Measurements from ENCODE around the gene RAD51D.

The RAD51D gene

DNA sequence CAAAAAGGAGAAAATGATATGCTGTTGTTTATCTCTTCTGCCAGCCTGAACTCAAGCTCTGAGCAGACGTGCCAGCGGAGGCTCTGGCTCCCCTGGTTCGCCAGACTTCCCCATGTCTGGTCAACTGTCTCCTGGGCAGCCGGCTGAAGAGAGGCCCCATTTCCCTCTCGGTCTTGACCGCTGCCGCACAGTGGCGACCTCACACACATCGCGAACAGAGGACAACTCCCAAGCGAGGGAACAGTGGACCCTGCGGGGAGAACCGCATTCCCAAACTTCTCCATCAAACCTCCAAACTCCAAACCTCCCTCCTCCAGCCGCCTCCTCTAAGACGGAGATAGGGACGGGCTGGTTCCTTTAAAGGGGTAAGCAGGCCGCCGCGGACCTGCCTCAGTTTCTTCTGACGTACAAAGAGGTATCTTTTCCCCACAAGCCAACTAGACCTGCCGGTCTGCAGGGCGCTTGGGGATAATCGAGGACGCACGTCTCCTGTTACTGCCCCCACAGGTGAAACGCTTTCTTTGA lies 31.2 kb downstream of the RAD51D start:
- Histone ChIP-seq H3K27me3 (ENCODE audit: insufficient read depth, low read length, poor library complexity) (no peaks in the 10 kb centered on the region), H3K4me3 (ENCODE audit: low read depth in 1 of 2, low read length in 2 of 2) (peak overlapping the region; percentile 71 to 86; a peak in 3 of 4 replicates), H3K4me2 (ENCODE audit: insufficient read depth, low read length) (peak overlapping the region; percentile 87), H4K20me1 (ENCODE audit: insufficient read depth, low read length) (no peaks in the 10 kb centered on the region), H3K9ac (ENCODE audit: low read depth, low read length) (peak overlapping the region; percentile 93), H3K27ac (ENCODE audit: low read length) (peak overlapping the region; percentile 73), H3K79me2 (ENCODE audit: insufficient read depth, low read length) (peaks cover 30% of the 10 kb centered on the region), H3K9me3 (ENCODE audit: insufficient read depth, low read length, severe bottlenecking) (no peaks in the 10 kb centered on the region), H3K36me3 (ENCODE audit: insufficient read depth, low read length) (no peaks in the 10 kb centered on the region), H3K4me1 (ENCODE audit: insufficient read depth, low read length) (peaks cover 34% of the 10 kb centered on the region), H2AFZ (ENCODE audit: low read depth, low read length) (peak overlapping the region; percentile 91)
- TF ChIP-seq EZH2 (IDR thresholded peaks at IDR 0.05; ENCODE audit: borderline replicate concordance, low read depth, low read length, severe bottlenecking): no peak
- TF ChIP-seq, protein P1, sequence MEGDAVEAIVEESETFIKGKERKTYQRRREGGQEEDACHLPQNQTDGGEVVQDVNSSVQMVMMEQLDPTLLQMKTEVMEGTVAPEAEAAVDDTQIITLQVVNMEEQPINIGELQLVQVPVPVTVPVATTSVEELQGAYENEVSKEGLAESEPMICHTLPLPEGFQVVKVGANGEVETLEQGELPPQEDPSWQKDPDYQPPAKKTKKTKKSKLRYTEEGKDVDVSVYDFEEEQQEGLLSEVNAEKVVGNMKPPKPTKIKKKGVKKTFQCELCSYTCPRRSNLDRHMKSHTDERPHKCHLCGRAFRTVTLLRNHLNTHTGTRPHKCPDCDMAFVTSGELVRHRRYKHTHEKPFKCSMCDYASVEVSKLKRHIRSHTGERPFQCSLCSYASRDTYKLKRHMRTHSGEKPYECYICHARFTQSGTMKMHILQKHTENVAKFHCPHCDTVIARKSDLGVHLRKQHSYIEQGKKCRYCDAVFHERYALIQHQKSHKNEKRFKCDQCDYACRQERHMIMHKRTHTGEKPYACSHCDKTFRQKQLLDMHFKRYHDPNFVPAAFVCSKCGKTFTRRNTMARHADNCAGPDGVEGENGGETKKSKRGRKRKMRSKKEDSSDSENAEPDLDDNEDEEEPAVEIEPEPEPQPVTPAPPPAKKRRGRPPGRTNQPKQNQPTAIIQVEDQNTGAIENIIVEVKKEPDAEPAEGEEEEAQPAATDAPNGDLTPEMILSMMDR (IDR thresholded peaks at IDR 0.05; ENCODE audit: borderline replicate concordance, extremely low read depth, low read length, poor library complexity, severe bottlenecking): no peak
- DNase-seq (no peak), ATAC-seq (ENCODE audit: insufficient read depth, low read depth) (no peak)

DNA sequence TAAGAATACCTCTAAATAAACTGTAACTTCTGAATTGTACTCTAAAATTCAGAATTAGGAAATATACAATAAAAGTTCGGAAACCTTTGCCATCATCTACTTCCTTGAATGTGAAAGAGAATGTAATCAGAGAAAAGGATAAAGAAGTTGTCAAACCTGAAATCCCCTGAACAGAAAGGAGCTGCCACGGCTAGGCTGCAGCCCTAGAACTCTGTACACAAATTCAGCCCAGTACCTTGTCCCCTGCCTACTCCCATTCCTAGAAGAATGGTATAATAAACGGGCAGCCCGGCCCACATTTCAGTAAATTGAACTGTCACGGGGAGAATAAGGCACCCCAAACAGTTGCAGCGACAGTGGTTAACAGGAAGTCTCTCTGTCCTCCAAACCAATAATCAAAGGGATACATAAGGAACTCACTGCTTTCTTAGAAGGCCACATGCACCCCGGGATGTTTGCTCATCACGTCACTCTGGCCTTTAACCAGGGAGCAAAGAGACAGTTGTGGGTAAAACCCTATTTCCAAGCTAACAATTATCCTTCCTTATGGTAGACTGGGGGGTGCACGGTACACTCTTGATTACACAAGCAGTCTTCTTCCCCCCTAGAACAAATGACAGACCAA lies 31.8 kb downstream of the RAD51D start:
- Histone ChIP-seq H3K9ac (ENCODE audit: low read depth, low read length) (peak overlapping the region; percentile 93), H3K36me3 (ENCODE audit: insufficient read depth, low read length) (no peaks in the 10 kb centered on the region), H4K20me1 (ENCODE audit: insufficient read depth, low read length) (no peaks in the 10 kb centered on the region), H3K79me2 (ENCODE audit: insufficient read depth, low read length) (peaks cover 30% of the 10 kb centered on the region), H3K4me2 (ENCODE audit: insufficient read depth, low read length) (peak overlapping the region; percentile 87), H3K27ac (ENCODE audit: low read length) (peak overlapping the region; percentile 73), H3K4me1 (ENCODE audit: insufficient read depth, low read length) (peaks cover 34% of the 10 kb centered on the region), H3K27me3 (ENCODE audit: insufficient read depth, low read length, poor library complexity) (no peaks in the 10 kb centered on the region), H3K4me3 (ENCODE audit: low read depth in 1 of 2, low read length in 2 of 2) (peak overlapping the region in 1 of 2 experiments; percentile 86; a peak in 2 of 4 replicates), H2AFZ (ENCODE audit: low read depth, low read length) (peak overlapping the region; percentile 91; the same call in 1 of the 2 replicates), H3K9me3 (ENCODE audit: insufficient read depth, low read length, severe bottlenecking) (no peaks in the 10 kb centered on the region)
- no peak for ATAC-seq (ENCODE audit: insufficient read depth, low read depth)
- TF ChIP-seq EZH2 (IDR thresholded peaks at IDR 0.05; ENCODE audit: borderline replicate concordance, low read depth, low read length, severe bottlenecking): no peak
- TF ChIP-seq, protein P1 (IDR thresholded peaks at IDR 0.05; ENCODE audit: borderline replicate concordance, extremely low read depth, low read length, poor library complexity, severe bottlenecking): no peak
- DNase-seq: no peak

DNA sequence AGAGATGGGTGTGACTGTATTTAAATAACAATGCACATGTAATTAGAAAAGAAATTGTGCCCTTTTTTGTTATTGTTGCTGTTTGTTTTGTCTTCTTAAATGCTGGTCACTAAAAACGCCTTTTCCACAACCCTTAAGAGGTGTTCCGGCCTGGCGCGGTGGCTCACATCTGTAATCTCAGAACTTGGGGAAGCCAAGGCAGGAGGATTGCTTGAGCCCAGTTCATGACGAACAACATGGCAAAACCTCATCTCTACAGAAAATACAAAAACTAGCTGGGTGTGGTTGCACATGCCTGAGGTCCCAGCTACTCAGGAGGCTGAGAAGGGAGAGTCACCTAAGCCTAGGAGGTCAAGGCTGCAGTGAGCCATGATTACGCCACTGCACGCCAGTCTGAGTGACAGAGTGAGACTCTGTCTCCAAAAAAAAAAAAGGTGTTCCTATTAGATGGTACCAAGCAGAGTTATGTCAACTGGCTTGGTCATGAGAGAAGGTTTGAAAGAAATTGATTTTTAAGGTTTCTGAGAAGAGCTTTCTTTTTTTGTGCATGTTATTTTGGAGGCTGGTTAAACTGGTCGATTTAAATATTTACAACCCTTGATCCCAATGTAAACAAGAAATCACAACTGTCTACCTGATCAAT lies 32.6 kb downstream of the RAD51D start:
- Histone ChIP-seq H3K4me1 (ENCODE audit: insufficient read depth, low read length) (peaks cover 34% of the 10 kb centered on the region), H3K4me3 (ENCODE audit: low read depth in 1 of 2, low read length in 2 of 2) (no peak overlapping the region), H4K20me1 (ENCODE audit: insufficient read depth, low read length) (no peaks in the 10 kb centered on the region), H3K27me3 (ENCODE audit: insufficient read depth, low read length, poor library complexity) (no peaks in the 10 kb centered on the region), H3K27ac (ENCODE audit: low read length) (no peak overlapping the region), H3K9ac (ENCODE audit: low read depth, low read length) (peak overlapping the region; percentile 93; the same call in 1 of the 2 replicates), H2AFZ (ENCODE audit: low read depth, low read length) (no peak overlapping the region), H3K4me2 (ENCODE audit: insufficient read depth, low read length) (peak overlapping the region; percentile 87), H3K9me3 (ENCODE audit: insufficient read depth, low read length, severe bottlenecking) (no peaks in the 10 kb centered on the region), H3K79me2 (ENCODE audit: insufficient read depth, low read length) (peaks cover 32% of the 10 kb centered on the region), H3K36me3 (ENCODE audit: insufficient read depth, low read length) (no peaks in the 10 kb centered on the region)
- ATAC-seq (ENCODE audit: insufficient read depth, low read depth): no peak
- no peak for DNase-seq
- TF ChIP-seq, protein P1 (IDR thresholded peaks at IDR 0.05; ENCODE audit: borderline replicate concordance, extremely low read depth, low read length, poor library complexity, severe bottlenecking): no peak
- no peak for TF ChIP-seq EZH2 (IDR thresholded peaks at IDR 0.05; ENCODE audit: borderline replicate concordance, low read depth, low read length, severe bottlenecking)

All from DND-41 (cell line).